GM18907 (cell line): ENCODE results near the gene GNAQ.

Experiments used
- ATAC-seq: cut with Tn5 transposase; IDR thresholded peaks from one replicate; pipeline ENCODE4 v1.9.1; 2021; ENCODE audit warnings: mild to moderate bottlenecking, moderate library complexity; ENCODE audit not compliant: unreplicated experiment

GNAQ gene

GRCh38 chr9:78005231-78006002 is 26.2 kb downstream of the GNAQ start:
- ATAC-seq, result no peak

GRCh38 chr9:78004478-78005229 is 27.0 kb downstream of the GNAQ start:
- no peak for ATAC-seq

GRCh38 chr9:78003730-78004129 is 27.9 kb downstream of the GNAQ start:
- no peak for ATAC-seq

GRCh38 chr9:78001946-78002731 is 29.5 kb downstream of the GNAQ start:
- no peak for ATAC-seq

- ATAC-seq, result no peak
Measured at GRCh38 chr9:78000221-78000620, 31.4 kb downstream of the GNAQ start.

GRCh38 chr9:77999231-77999631 is 32.4 kb downstream of the GNAQ start:
- no peak for ATAC-seq

GRCh38 chr9:77997611-77998284 is 33.9 kb downstream of the GNAQ start:
- ATAC-seq, result no peak

GRCh38 chr9:77996696-77997095 is 34.9 kb downstream of the GNAQ start:
- no peak for ATAC-seq

GRCh38 chr9:77991191-77991590 is 40.4 kb downstream of the GNAQ start:
- no peak for ATAC-seq

- no peak for ATAC-seq
Measured at GRCh38 chr9:77989909-77990308, 41.7 kb downstream of the GNAQ start.

GRCh38 chr9:77989458-77989857 is 42.2 kb downstream of the GNAQ start:
- no peak for ATAC-seq

GRCh38 chr9:77988630-77989029 is 43.0 kb downstream of the GNAQ start:
- ATAC-seq, result no peak

GRCh38 chr9:77987880-77988525 is 43.6 kb downstream of the GNAQ start:
- no peak for ATAC-seq

GRCh38 chr9:77987081-77987656 is 44.4 kb downstream of the GNAQ start:
- no peak for ATAC-seq

- no peak for ATAC-seq
Measured at GRCh38 chr9:77985996-77986395, 45.6 kb downstream of the GNAQ start.

- ATAC-seq, result no peak
Measured at GRCh38 chr9:77983320-77983662, 48.3 kb downstream of the GNAQ start.

- ATAC-seq, result no peak
Measured at GRCh38 chr9:77982581-77983319, 48.9 kb downstream of the GNAQ start.

GRCh38 chr9:77981907-77982306 is 49.7 kb downstream of the GNAQ start:
- no peak for ATAC-seq

- no peak for ATAC-seq
Measured at GRCh38 chr9:77981332-77981731, 50.3 kb downstream of the GNAQ start.

- ATAC-seq, result no peak
Measured at GRCh38 chr9:77980622-77981021, 51.0 kb downstream of the GNAQ start.
